IMR-90 (cell line): ENCODE results near the gene IGSF3. TPM values are rescaled to one million over a fixed set of nuclear protein-coding genes. Genes with fewer than 3 reads are reported as not detected.
"Not testable (repeated sequence)": the region's sequence is repeated elsewhere in the genome, so short reads cannot be mapped to it uniquely, and the experiment has no call there.

Experiments used
- ATAC-seq: fragments of 200-7000 bp; cut with Tn5 transposase; 2 replicates; pipeline ENCODE4 v1.9.1; 2020; ENCODE audit warnings: low read depth, mild to moderate bottlenecking, moderate library complexity
- BruUV-seq: library from RNA; stranded (reverse); fragments of 400-500 nt; replicated peaks from 2 replicates; lab custom pipeline; 2021; lab: Mats Ljungman, UMichigan
- CTCF ChIA-PET: fragments of 300-600 bp; formaldehyde crosslinking; extraction: SDS; loops from one replicate; lab custom pipeline; 2021; ENCODE audit warnings: antibody characterized with exemption; lab: Yijun Ruan, JAX
- POLR2A ChIA-PET: fragments of 300-600 bp; sonication (Branson Sonifier 250); formaldehyde crosslinking; loops from one replicate; lab custom pipeline; 2022; ENCODE audit warnings: antibody characterized with exemption; ENCODE audit not compliant: unreplicated experiment; lab: Charles Lee
- DNase-seq: peaks from one replicate; pipeline ENCODE4 v3.0.0; 2013
- H2AFZ ChIP-seq: replicated peaks from 2 replicates; pipeline ENCODE3; 2013; ENCODE audit warnings: low read length, mild to moderate bottlenecking; ENCODE audit not compliant: poor library complexity
- H2AK5ac ChIP-seq: 2 replicates; pipeline ENCODE4 v1.6.1; 2013; ENCODE audit warnings: low read depth, low read length, inconsistent platforms
- H2AK9ac ChIP-seq: replicated peaks from 2 replicates; pipeline ENCODE3; 2013; ENCODE audit warnings: mild to moderate bottlenecking, low read depth, low read length, moderate library complexity; ENCODE audit not compliant: poor library complexity
- H2BK120ac ChIP-seq: 2 replicates; pipeline ENCODE4 v1.6.1; 2013; ENCODE audit warnings: low read depth, low read length, inconsistent platforms
- H2BK15ac ChIP-seq: 3 replicates; pipeline ENCODE4 v1.6.1; 2013; ENCODE audit warnings: low read depth, low read length, inconsistent platforms
- H2BK20ac ChIP-seq: 2 replicates; pipeline ENCODE4 v1.6.1; 2013; ENCODE audit warnings: low read depth, mild to moderate bottlenecking, inconsistent platforms, low read length, moderate library complexity
- H2BK5ac ChIP-seq: 2 replicates; pipeline ENCODE4 v1.6.1; 2013; ENCODE audit warnings: mild to moderate bottlenecking, low read depth, low read length, inconsistent platforms; ENCODE audit not compliant: poor library complexity, severe bottlenecking
- H3K14ac ChIP-seq: replicated peaks from 2 replicates; pipeline ENCODE4 v1.6.1; 2013; ENCODE audit warnings: low read depth, low read length, inconsistent platforms
- H3K18ac ChIP-seq: 2 replicates; pipeline ENCODE4 v1.6.1; 2013; ENCODE audit warnings: low read depth, low read length, control low read depth
- H3K23ac ChIP-seq: 2 replicates; pipeline ENCODE4 v1.6.1; 2013; ENCODE audit warnings: low read depth, low read length, inconsistent platforms
- H3K27ac ChIP-seq: 2 replicates; pipeline ENCODE4 v1.5.1; 2013; ENCODE audit warnings: mild to moderate bottlenecking, control low read depth, low read length; ENCODE audit not compliant: insufficient read depth
- H3K27me3 ChIP-seq: 2 replicates; pipeline ENCODE4 v1.6.1; 2013; ENCODE audit warnings: low read length; ENCODE audit not compliant: control insufficient read depth, insufficient read depth
- H3K36me3 ChIP-seq: 2 replicates; pipeline ENCODE4 v1.6.1; 2013; ENCODE audit warnings: low read length, mixed read lengths; ENCODE audit not compliant: control insufficient read depth, insufficient read depth
- H3K4ac ChIP-seq: 2 replicates; pipeline ENCODE4 v1.6.1; 2013; ENCODE audit warnings: low read depth, low read length, inconsistent platforms
- H3K4me1 ChIP-seq: 2 replicates; pipeline ENCODE4 v1.6.1; 2013; ENCODE audit warnings: low read length, mixed read lengths; ENCODE audit not compliant: control insufficient read depth, insufficient read depth
- H3K4me2 ChIP-seq: 2 replicates; pipeline ENCODE4 v1.6.1; 2013; ENCODE audit warnings: low read depth, mild to moderate bottlenecking, control low read depth, low read length, moderate library complexity
- H3K4me3 ChIP-seq: 2 replicates; pipeline ENCODE4 v1.5.1; 2013; ENCODE audit warnings: low read depth, mild to moderate bottlenecking, control low read depth, low read length, moderate library complexity; ENCODE audit not compliant: insufficient read depth
- H3K56ac ChIP-seq: 2 replicates; pipeline ENCODE4 v1.6.1; 2013; ENCODE audit warnings: low read length, inconsistent platforms; ENCODE audit not compliant: insufficient read depth; ENCODE audit errors: extremely low read depth
- H3K79me1 ChIP-seq, 2 experiments: 2 replicates each; pipeline ENCODE4 v1.6.1; 2013; ENCODE audit warnings: low read length in 2 of 2, inconsistent platforms in 1 of 2, low read depth in 1 of 2
- H3K9ac ChIP-seq: 2 replicates; pipeline ENCODE4 v1.6.1; 2013; ENCODE audit warnings: low read depth, low read length, control low read depth
- H3K9me1 ChIP-seq: 2 replicates; pipeline ENCODE4 v1.6.1; 2013; ENCODE audit warnings: low read length, inconsistent platforms; ENCODE audit not compliant: insufficient read depth
- H3K9me3 ChIP-seq: 2 replicates; pipeline ENCODE4 v1.6.1; 2013; ENCODE audit warnings: low read length; ENCODE audit not compliant: control insufficient read depth, insufficient read depth
- H4K20me1 ChIP-seq: 2 replicates; pipeline ENCODE4 v1.6.1; 2013; ENCODE audit warnings: low read length, inconsistent platforms; ENCODE audit not compliant: insufficient read depth
- H4K5ac ChIP-seq: 2 replicates; pipeline ENCODE4 v1.6.1; 2013; ENCODE audit warnings: mild to moderate bottlenecking, low read depth, low read length, control low read depth
- H4K8ac ChIP-seq, 2 experiments: 2 replicates each; pipeline ENCODE4 v1.6.1; 2013; ENCODE audit warnings: low read depth in 2 of 2, low read length in 2 of 2, control low read depth in 1 of 2, inconsistent platforms in 1 of 2
- H4K91ac ChIP-seq: 2 replicates; pipeline ENCODE4 v1.6.1; 2013; ENCODE audit warnings: low read depth, low read length, inconsistent platforms; ENCODE audit not compliant: insufficient read depth
- WGBS, 2 experiments: methylation state at CpG; one replicate each; pipeline versions ENCODE4 v1.1.5 to v1.1.7; 2013; ENCODE audit warnings: missing lambda C conversion rate in 2 of 2; ENCODE audit not compliant: insufficient read length in 1 of 2; ENCODE audit errors: extremely low coverage in 2 of 2; 5-methylcytosine and 5-hydroxymethylcytosine counted together
- dilution Hi-C: fragments of 300-500 bp; cut with HindIII; formaldehyde crosslinking; loops from one replicate; pipeline ENCODE4 v1.14.3; 2018; ENCODE audit warnings: low sequenced_read_pairs; ENCODE audit not compliant: unreplicated experiment
- in situ Hi-C: fragments of 300-500 bp; cut with MboI; formaldehyde crosslinking; loops from 3 replicates; pipeline ENCODE4 v1.14.3; 2019; ENCODE audit warnings: low sequenced_read_pairs, inconsistent platforms, mixed read lengths
- intact Hi-C: fragments of 100-400 bp; cut with micrococcal nuclease; formaldehyde crosslinking; loops from 2 replicates; pipeline ENCODE4 v1.10.0; 2022
- polyA plus RNA-seq, 3 experiments: library from polyadenylated mRNA; depleted of rRNA; stranded (reverse); fragments of >200 nt; gene quantifications; 2 replicates each; pipeline ENCODE4 v1.2.3, GENCODE V29; 2012; ENCODE audit warnings: low replicate concordance in 1 of 3
- total RNA-seq: library from RNA; depleted of rRNA; stranded (reverse); fragments of >200 nt; gene quantifications from 2 replicates; pipeline ENCODE4 v1.2.3, GENCODE V29; 2012

The IGSF3 gene
- total and polyA plus RNA-seq, 2 of the 4 experiments (the other 2 are of a cell fraction) = under 0.01 to 0.02 TPM

- H2BK5ac ChIP-seq, H3K4me2 ChIP-seq, H3K9ac ChIP-seq, H3K4me3 ChIP-seq, H3K9me3 ChIP-seq, H3K14ac ChIP-seq, ATAC-seq, H3K27me3 ChIP-seq, CTCF ChIA-PET, H2AK5ac ChIP-seq, H2BK120ac ChIP-seq, H2AK9ac ChIP-seq, BruUV-seq, H4K20me1 ChIP-seq, H2BK20ac ChIP-seq, H3K36me3 ChIP-seq, H3K9me1 ChIP-seq, H3K27ac ChIP-seq, DNase-seq, H2AFZ ChIP-seq, dilution Hi-C loops, in situ Hi-C loops, H3K4ac ChIP-seq, H3K79me1 ChIP-seq, H4K8ac ChIP-seq, H4K91ac ChIP-seq, H4K5ac ChIP-seq, POLR2A ChIA-PET, H3K56ac ChIP-seq, H3K23ac ChIP-seq, H3K18ac ChIP-seq, H3K4me1 ChIP-seq, H2BK15ac ChIP-seq, intact Hi-C loops: not testable (repeated sequence)
- 70% methylated on average over 2 of the region's 5 CpGs; no CpG with 5 or more reads in 1 of the 2 experiments for WGBS, 2 experiments
These were observed 23.4 kb downstream of the IGSF3 start for GRCh38 chr1:116644096-116644495.

GRCh38 chr1:116643281-116643751 lies 24.2 kb downstream of the IGSF3 start:
- intact Hi-C loops, H3K4ac ChIP-seq, H2AK9ac ChIP-seq, ATAC-seq, H3K4me2 ChIP-seq, H3K23ac ChIP-seq, dilution Hi-C loops, H3K27me3 ChIP-seq, H3K14ac ChIP-seq, H3K27ac ChIP-seq, H3K9ac ChIP-seq, H3K9me1 ChIP-seq, DNase-seq, BruUV-seq, H3K4me1 ChIP-seq, H2BK15ac ChIP-seq, H4K20me1 ChIP-seq, H3K4me3 ChIP-seq, POLR2A ChIA-PET, H2BK120ac ChIP-seq, in situ Hi-C loops, H4K8ac ChIP-seq, H3K56ac ChIP-seq, H3K18ac ChIP-seq, H3K36me3 ChIP-seq, H3K79me1 ChIP-seq, H3K9me3 ChIP-seq, H2BK20ac ChIP-seq, H2BK5ac ChIP-seq, H2AK5ac ChIP-seq, H2AFZ ChIP-seq, H4K5ac ChIP-seq, H4K91ac ChIP-seq, CTCF ChIA-PET: not testable (repeated sequence)
- 33% methylated on average over 3 of the region's 12 CpGs; no CpG with 5 or more reads in 1 of the 2 experiments for whole genome bisulfite sequencing, 2 experiments
